Heart left ventricle (tissue), 16 donors: ENCODE measurements around the gene PLCG2. TPM values are rescaled to one million over a fixed set of nuclear protein-coding genes. Genes with fewer than 3 reads are reported as not detected.
"Not testable (repeated sequence)": the region's sequence is repeated elsewhere in the genome, so short reads cannot be mapped to it uniquely, and the experiment has no call there.

Source experiments
- ATAC-seq, 4 donors: fragments of 200-7000 bp; cut with Tn5 transposase; one replicate each; pipeline ENCODE4 v1.9.1; 2020 to 2022; ENCODE audit warnings: moderate library complexity in 4 of 4, mild to moderate bottlenecking in 3 of 4, moderate number of reproducible peaks in 1 of 4
- DNase-seq, 5 donors: peaks; one replicate each; pipeline ENCODE4 v3.0.0-alpha.2; 2020
- H3K27ac ChIP-seq, 12 donors: fragments of 200-600 bp; sonication (generic) in 4 of 12; one replicate each; pipeline versions ENCODE4 v1.5.0 to v1.8.0; 2016 to 2022; ENCODE audit warnings: mild to moderate bottlenecking in 2 of 12
- H3K27me3 ChIP-seq, 9 donors: fragments of 200-600 bp; sonication (generic) in 2 of 9; one replicate each; pipeline versions ENCODE4 v1.5.1 to v1.8.0; 2016 to 2022; ENCODE audit warnings: mild to moderate bottlenecking in 3 of 9
- H3K36me3 ChIP-seq, 9 donors: fragments of 200-600 bp; sonication (generic) in 2 of 9; one replicate each; pipeline versions ENCODE4 v1.5.0 to v1.8.0; 2018 to 2022; ENCODE audit warnings: mild to moderate bottlenecking in 2 of 9
- H3K4me1 ChIP-seq, 12 donors: fragments of 200-600 bp; sonication (generic) in 4 of 12; one replicate each; pipeline versions ENCODE4 v1.5.0 to v1.8.0; 2016 to 2022; ENCODE audit warnings: mild to moderate bottlenecking in 3 of 12
- H3K4me3 ChIP-seq, 12 donors: fragments of 200-600 bp; sonication (generic) in 4 of 12; one replicate each; pipeline versions ENCODE4 v1.5.0 to v1.8.0; 2017 to 2022; ENCODE audit warnings: mild to moderate bottlenecking in 9 of 12, moderate library complexity in 4 of 12
- H3K9me3 ChIP-seq, 12 donors: fragments of 200-600 bp; sonication (generic) in 4 of 12; one replicate each; pipeline versions ENCODE4 v1.5.0 to v1.8.0; 2016 to 2022; ENCODE audit warnings: mild to moderate bottlenecking in 1 of 12
- CTCF ChIP-seq, 12 donors: fragments of 200-600 bp; sonication (generic) in 4 of 12; IDR thresholded peaks; one replicate each; pipeline versions ENCODE4 v1.5.0 to v1.8.0; 2018 to 2022; ENCODE audit warnings: antibody characterized with exemption in 12 of 12, mild to moderate bottlenecking in 5 of 12
- POLR2A ChIP-seq, 2 donors: fragments of 450-650 bp; IDR thresholded peaks; one replicate each; pipeline ENCODE4 v1.6.1; 2017; ENCODE audit warnings: antibody characterized with exemption in 2 of 2, mild to moderate bottlenecking in 2 of 2, moderate library complexity in 2 of 2
- WGBS, 4 donors: extraction: QIAGEN DNeasy Blood & Tissue Kit in 2 of 4; methylation state at CpG; one replicate each; pipeline versions ENCODE4 v1.1.5 to v1.1.7; 2013 to 2018; 5-methylcytosine and 5-hydroxymethylcytosine counted together
- intact Hi-C, 10 donors: fragments of 100-400 bp; cut with DNase I; formaldehyde crosslinking; loops; one replicate each; pipeline versions ENCODE4 v1.11.1 to v1.14.2; 2022
- polyA plus RNA-seq, 2 donors: library from polyadenylated mRNA; stranded (reverse); fragments of 200-250 nt; gene quantifications; one replicate each; pipeline ENCODE4 v1.2.3, GENCODE V29; 2013
- total RNA-seq, 9 donors: library from RNA; depleted of rRNA in 2 of 9; stranded (reverse); fragments of >200 nt in 2 of 9; fragmentation: NEBNext Ultra II Directional in 3 of 9; extraction: Animal tissue kit (Norgen Biotek cat#: 25700) in 3 of 9; gene quantifications; one replicate each; pipeline versions ENCODE4 v1.1.0 to v1.2.4, GENCODE V29; 2016 to 2023
- donor health status: ischemic (EF 13 %, LVEDD 7.1; RV severe dilation, severe dysfunction).
- donor health status: healthy with polysubstance abuse.
- donor health status: DM: no; HTN: yes; CAD: no.
- donor health status: DM: no; HTN: no; CAD: no.
- donor health status: ischemic (EF 25% LVEDD 6.9; RV normal size, moderate dysfunction).
- donor health status: ischemic (EF 25% LVEDD 5.7; RV mildly dilated, moderate dysfunction).
- donor health status: healthy.
- donor health status: DM: yes; HTN: yes; CAD: no.
- donor health status: ischemic (EF 35%, LVEDD 5.7; RV mildly dilated, moderate dysfunction).
- donor health status: nonischemic (EF 11% LVEDD 7.7; RV severe dilation, severe dysfunction).
- donor health status: DM: yes; HTN: yes; CAD: no.
- donor health status: PGD.
- donor health status: ischemic (EF 29% LVEDD 5.4; RV normal size, mild dysfunction).
- donor health status: nonischemic (EF 23%, LVEDD 6.1; RV moderate dilation, normal function).

PLCG2 gene
- total and polyA plus RNA-seq, 11 donors: 2.0 to 35.4 (median 4.7) TPM

GRCh38 chr16:81755915-81756614 is 23.0 kb upstream of the PLCG2 start:
- Histone ChIP-seq H3K27me3 (no peaks in the 10 kb centered on the region), H3K4me3 (no peak overlapping the region), H3K9me3 (no peaks in the 10 kb centered on the region), H3K27ac (peak overlapping the region in 3 of 12 donors; percentile 32 to 43 (median 42)), H3K36me3 (no peaks in the 10 kb centered on the region), H3K4me1 (peaks cover 0 to 49% (median 9%) of the 10 kb centered on the region in 12 donors)
- no peak for TF ChIP-seq POLR2A (IDR thresholded peaks at IDR 0.05)
- TF ChIP-seq CTCF (IDR thresholded peaks at IDR 0.05): peak in 2 of 12 donors; percentile 15 to 25
- peak in 4 of 5 donors; percentile 29 to 58 (median 52) for DNase-seq
- ATAC-seq: peak in 3 of 4 donors; percentile 45 to 60 (median 48)
- 50 to 62% (median 52%) methylated on average over 13 of the region's 13 CpGs for WGBS, 4 donors
- intact Hi-C loops: loop anchor here in 1 of 10 donors (10.0 kb wide), 1 partner anchor 119 kb away; no protein-coding TSS in a partner anchor

DNA sequence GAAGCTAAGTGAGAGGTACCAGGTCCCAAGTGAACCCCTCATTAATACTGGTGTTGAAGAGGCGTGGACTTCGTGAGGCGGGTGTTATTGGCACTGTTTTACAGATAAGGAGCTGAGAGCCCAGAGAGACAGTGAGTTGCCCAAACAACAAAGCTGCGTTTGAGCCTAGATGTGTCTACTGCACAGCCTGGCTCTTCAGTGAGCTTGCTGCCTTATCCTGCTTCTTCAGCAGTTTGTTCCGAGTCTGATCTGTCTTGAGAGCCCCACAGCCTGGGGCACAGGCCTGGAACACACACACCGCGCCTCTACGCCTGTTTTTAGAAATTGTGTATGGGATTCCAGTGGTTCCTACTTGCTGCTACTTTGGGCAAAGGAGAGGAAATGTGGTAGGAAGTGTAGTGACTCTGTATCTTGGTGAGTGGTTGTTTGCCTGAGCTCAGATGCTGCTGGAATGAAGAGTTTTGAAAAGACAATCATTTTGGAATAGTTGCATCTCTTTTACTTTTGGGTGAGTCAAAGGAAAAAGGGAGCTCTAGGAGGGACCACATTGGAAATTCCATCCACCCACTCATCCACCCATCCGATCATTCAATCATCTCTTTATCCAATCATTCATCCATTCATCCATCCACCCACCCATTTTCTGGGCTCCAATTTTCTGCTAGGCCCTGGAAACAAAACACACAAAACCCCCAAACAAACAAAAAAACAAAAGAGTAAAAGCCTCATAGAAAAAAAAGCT is 22.3 kb upstream of the PLCG2 start:
- Histone ChIP-seq H3K4me3 (no peak overlapping the region), H3K27ac (peak overlapping the region in 3 of 12 donors; percentile 32 to 43 (median 42)), H3K4me1 (peaks cover 0 to 41% (median 9%) of the 10 kb centered on the region in 12 donors), H3K9me3 (no peaks in the 10 kb centered on the region), H3K27me3 (no peaks in the 10 kb centered on the region), H3K36me3 (no peaks in the 10 kb centered on the region)
- ATAC-seq (no peak), DNase-seq (no peak)
- WGBS, 4 donors: 64 to 83% (median 69%) methylated on average over 7 to 9 of the region's 9 CpGs
- TF ChIP-seq POLR2A (IDR thresholded peaks at IDR 0.05): no peak
- no peak for TF ChIP-seq CTCF (IDR thresholded peaks at IDR 0.05)
- intact Hi-C loops: loop anchor here in 1 of 10 donors (10.0 kb wide), 1 partner anchor 118 kb away; no protein-coding TSS in a partner anchor

DNA sequence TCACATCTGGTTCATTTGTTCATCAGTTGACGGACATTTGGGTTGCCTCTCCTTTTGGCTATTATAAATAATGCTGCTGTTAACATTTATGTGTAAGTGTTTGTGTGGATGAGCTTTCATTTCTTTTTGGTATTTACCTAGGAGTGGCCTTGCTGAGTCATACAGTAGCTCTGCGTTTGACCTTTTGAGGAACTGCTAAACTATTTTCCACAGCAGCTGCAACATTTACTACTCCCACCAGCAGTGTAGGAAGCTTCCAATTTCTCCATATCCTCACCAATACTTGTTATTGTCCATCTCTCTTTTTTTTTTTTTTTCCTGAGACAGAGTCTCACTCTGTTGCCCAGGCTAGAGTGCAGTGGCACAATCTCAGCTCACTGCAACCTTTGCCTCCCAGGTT is 20.7 kb upstream of the PLCG2 start:
- WGBS, 4 donors: 37 to 63% (median 43%) methylated on average over 2 of the region's 2 CpGs
- DNase-seq (no peak), ATAC-seq (no peak)
- peaks cover 0 to 28% (median 8%) of the 10 kb centered on the region in 12 donors for H3K4me1 ChIP-seq
- no peak for TF ChIP-seq CTCF (IDR thresholded peaks at IDR 0.05)
- no peak overlapping the region for H3K27ac ChIP-seq
- H3K36me3 ChIP-seq: no peaks in the 10 kb centered on the region
- no peaks in the 10 kb centered on the region for H3K9me3 ChIP-seq
- H3K27me3 ChIP-seq: no peaks in the 10 kb centered on the region
- no peak overlapping the region for H3K4me3 ChIP-seq
- intact Hi-C loops: loop anchor here in 1 of 10 donors (10.0 kb wide), 1 partner anchor 116 kb away; no protein-coding TSS in a partner anchor

DNA sequence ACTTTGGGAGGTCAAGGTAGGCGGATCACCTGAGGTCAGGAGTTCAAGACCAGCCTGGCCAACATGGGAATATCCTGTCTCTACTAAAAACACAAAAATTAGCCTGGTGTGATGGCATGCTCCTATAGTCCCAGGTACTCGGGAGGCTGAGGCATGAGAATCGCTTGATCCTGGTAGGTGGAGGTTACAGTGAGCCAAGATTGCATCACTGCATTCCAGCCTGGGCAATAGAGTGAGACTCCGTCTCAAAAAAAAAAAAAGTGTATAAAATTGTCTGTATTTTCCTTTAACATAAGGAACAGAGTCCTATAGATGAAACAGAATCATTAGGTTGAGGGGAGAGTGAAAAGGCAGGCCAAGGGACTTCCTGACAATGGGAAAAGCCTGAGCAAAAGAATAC is 16.8 kb upstream of the PLCG2 start:
- intact Hi-C loops, H3K4me3 ChIP-seq, H3K27ac ChIP-seq, ATAC-seq, DNase-seq, H3K4me1 ChIP-seq, H3K9me3 ChIP-seq, H3K27me3 ChIP-seq, H3K36me3 ChIP-seq: not testable (repeated sequence)
- WGBS, 4 donors: 72 to 92% (median 76%) methylated on average over 4 of the region's 4 CpGs
